CD4-positive, alpha-beta memory T cell (primary cell): ENCODE measurements around the gene HOXC4. TPM values are rescaled to one million over a fixed set of nuclear protein-coding genes. Genes with fewer than 3 reads are reported as not detected.
A peak's percentile ranks its signal among the peaks of the same experiment; 100 is the strongest.

Source experiments
- CTCF ChIA-PET: fragments of 350-600 bp; sonication (Branson Sonifier 250); formaldehyde crosslinking; loops from one replicate; lab custom pipeline; 2021; ENCODE audit warnings: inconsistent platforms; ENCODE audit not compliant: partially characterized antibody; lab: Charles Lee
- POLR2A ChIA-PET: fragments of 350-600 bp; sonication (Branson Sonifier 250); formaldehyde crosslinking; loops from one replicate; lab custom pipeline; 2021; ENCODE audit not compliant: partially characterized antibody; lab: Charles Lee
- DNase-seq, 5 donors: peaks; one replicate each; pipeline versions ENCODE4 v3.0.0 to v3.0.0-alpha.2; 2020 to 2022; ENCODE audit warnings: mixed read lengths in 1 of 5
- H3K27ac ChIP-seq: one replicate; pipeline ENCODE4 v1.7.0; 2013; ENCODE audit warnings: low read depth, low read length
- H3K27me3 ChIP-seq: 2 replicates; pipeline ENCODE4 v1.7.0; 2013; ENCODE audit warnings: mild to moderate bottlenecking, low read length, moderate library complexity; ENCODE audit not compliant: insufficient read depth
- H3K36me3 ChIP-seq: 2 replicates; pipeline ENCODE4 v1.7.0; 2013; ENCODE audit warnings: mild to moderate bottlenecking, low read length, moderate library complexity; ENCODE audit not compliant: insufficient read depth
- H3K4me1 ChIP-seq: 2 replicates; pipeline ENCODE4 v1.7.0; 2013; ENCODE audit warnings: mild to moderate bottlenecking, low read length, moderate library complexity; ENCODE audit not compliant: insufficient read depth
- H3K4me3 ChIP-seq, 2 donors: one replicate each; pipeline ENCODE4 v1.7.0; 2013; ENCODE audit warnings: low read length in 2 of 2, mild to moderate bottlenecking in 1 of 2
- H3K9me3 ChIP-seq, 2 donors: one replicate each; pipeline ENCODE4 v1.7.0; 2013; ENCODE audit warnings: low read length in 2 of 2, control low read depth in 1 of 2; ENCODE audit not compliant: control insufficient read depth in 1 of 2
- H3K27ac Mint-ChIP-seq, 7 donors: one replicate each; pipeline ENCODE4 v1.8.0; 2020 to 2021; ENCODE audit warnings: mixed read lengths in 7 of 7, mild to moderate bottlenecking in 6 of 7, inconsistent platforms in 3 of 7, moderate library complexity in 3 of 7
- H3K27me3 Mint-ChIP-seq, 2 donors: one replicate each; pipeline ENCODE4 v1.8.0; 2020 to 2021; ENCODE audit warnings: mixed read lengths in 2 of 2
- H3K36me3 Mint-ChIP-seq, 2 donors: one replicate each; pipeline ENCODE4 v1.8.0; 2020 to 2021; ENCODE audit warnings: mixed read lengths in 2 of 2, inconsistent platforms in 1 of 2, mild to moderate bottlenecking in 1 of 2
- H3K4me1 Mint-ChIP-seq, 4 donors: one replicate each; pipeline ENCODE4 v1.8.0; 2020 to 2021; ENCODE audit warnings: mixed read lengths in 4 of 4, mild to moderate bottlenecking in 1 of 4
- H3K4me3 Mint-ChIP-seq, 8 donors: one replicate each; pipeline ENCODE4 v1.8.0; 2020 to 2021; ENCODE audit warnings: mixed read lengths in 8 of 8, mild to moderate bottlenecking in 7 of 8, moderate library complexity in 6 of 8, inconsistent platforms in 3 of 8
- H3K9me3 Mint-ChIP-seq, 8 donors: one replicate each; pipeline ENCODE4 v1.8.0; 2020 to 2021; ENCODE audit warnings: mixed read lengths in 8 of 8, mild to moderate bottlenecking in 5 of 8, inconsistent platforms in 3 of 8, moderate library complexity in 1 of 8
- intact Hi-C: fragments of 100-400 bp; cut with micrococcal nuclease; formaldehyde crosslinking; loops from one replicate; pipeline ENCODE4 v1.15.1; 2023
- polyA plus RNA-seq, 2 donors: library from polyadenylated mRNA; unstranded; fragments of 300-500 nt; fragmentation: Illumina TruSeq; gene quantifications; one replicate each; pipeline ENCODE4 v1.2.3, GENCODE V29; 2021
- total RNA-seq, 2 experiments: library from RNA; stranded (reverse); gene quantifications; one replicate each; pipeline ENCODE4 v1.2.3, GENCODE V29; 2021

The HOXC4 gene
- total and polyA plus RNA-seq, 4 experiments from 2014 or later, result not detected

- Mint-ChIP-seq H3K4me1 (peaks cover 12 to 57% (median 32%) of the 10 kb centered on the region in 4 donors), H3K9me3 (peaks cover 0 to 3% (median 0%) of the 10 kb centered on the region in 8 donors), H3K27me3 (peaks cover 62 to 78% of the 10 kb centered on the region in 2 donors), H3K4me3 (peak overlapping the region in 2 of 8 donors; percentile 23 to 68), H3K36me3 (no peaks in the 10 kb centered on the region), H3K27ac (peak overlapping the region in 2 of 7 donors; percentile 39 to 62)
- Histone ChIP-seq H3K27ac (no peak overlapping the region), H3K36me3 (no peaks in the 10 kb centered on the region), H3K27me3 (peaks cover 81% of the 10 kb centered on the region), H3K4me1 (peaks cover 28% of the 10 kb centered on the region), H3K4me3 (no peak overlapping the region), H3K9me3 (no peaks in the 10 kb centered on the region)
- DNase-seq, result no peak
- intact Hi-C loops, result no loop called here
- ChIA-PET POLR2A (interaction anchor here (0.6 kb wide), 1 partner anchor 192 kb away, joined by 3 read pairs; no protein-coding TSS in a partner anchor), CTCF (interaction anchor here (0.7 to 1.3 kb wide), 2 partner anchors 196 to 301 kb away, joined by 3 read pairs; no protein-coding TSS in a partner anchor)
Observed at GRCh38 chr12:54010972-54011664, 42.5 kb upstream of the HOXC4 start.

GRCh38 chr12:54011665-54012532 lies 41.7 kb upstream of the HOXC4 start:
- Histone ChIP-seq H3K27ac (no peak overlapping the region), H3K9me3 (no peaks in the 10 kb centered on the region), H3K4me3 (no peak overlapping the region), H3K36me3 (no peaks in the 10 kb centered on the region), H3K4me1 (peaks cover 20% of the 10 kb centered on the region), H3K27me3 (peaks cover 76% of the 10 kb centered on the region)
- H3K27me3 Mint-ChIP-seq, result peaks cover 59 to 74% of the 10 kb centered on the region in 2 donors
- no peaks in the 10 kb centered on the region for H3K36me3 Mint-ChIP-seq
- ChIA-PET CTCF (interaction anchor here (0.7 to 1.6 kb wide), 3 partner anchors 180 to 301 kb away, joined by 3 to 6 read pairs (median 4); no protein-coding TSS in a partner anchor), POLR2A (no interaction called here)
- H3K4me3 Mint-ChIP-seq, result peak overlapping the region in 2 of 8 donors; percentile 23 to 43
- peaks cover 9 to 52% (median 27%) of the 10 kb centered on the region in 4 donors for H3K4me1 Mint-ChIP-seq
- intact Hi-C loops, result no loop called here
- H3K27ac Mint-ChIP-seq, result peak overlapping the region in 1 of 7 donors; percentile 39
- peaks cover 0 to 3% (median 0%) of the 10 kb centered on the region in 8 donors for H3K9me3 Mint-ChIP-seq
- no peak for DNase-seq

- peaks cover 0 to 1% of the 10 kb centered on the region in 2 donors for H3K36me3 Mint-ChIP-seq
- H3K4me3 Mint-ChIP-seq, result peak overlapping the region in 1 of 8 donors; percentile 47
- Histone ChIP-seq H3K36me3 (no peaks in the 10 kb centered on the region), H3K4me3 (no peak overlapping the region), H3K27me3 (peaks cover 70% of the 10 kb centered on the region), H3K9me3 (no peaks in the 10 kb centered on the region), H3K4me1 (peaks cover 25% of the 10 kb centered on the region), H3K27ac (no peak overlapping the region)
- peaks cover 58 to 72% of the 10 kb centered on the region in 2 donors for H3K27me3 Mint-ChIP-seq
- H3K9me3 Mint-ChIP-seq, result peaks cover 0 to 3% (median 0%) of the 10 kb centered on the region in 8 donors
- H3K4me1 Mint-ChIP-seq, result peaks cover 16 to 54% (median 32%) of the 10 kb centered on the region in 4 donors
- peak overlapping the region in 1 of 7 donors; percentile 51 for H3K27ac Mint-ChIP-seq
- CTCF ChIA-PET, result interaction anchor here (1.0 to 1.6 kb wide), 4 partner anchors 179 to 194 kb away, joined by 3 to 6 read pairs (median 5); no protein-coding TSS in a partner anchor
- POLR2A ChIA-PET, result no interaction called here
- no peak for DNase-seq
- intact Hi-C loops, result no loop called here
Observed at GRCh38 chr12:54012631-54013409, 40.8 kb upstream of the HOXC4 start.

- Histone ChIP-seq H3K4me1 (peaks cover 25% of the 10 kb centered on the region), H3K27me3 (peaks cover 66% of the 10 kb centered on the region), H3K4me3 (no peak overlapping the region), H3K9me3 (no peaks in the 10 kb centered on the region), H3K36me3 (no peaks in the 10 kb centered on the region), H3K27ac (no peak overlapping the region)
- ChIA-PET POLR2A (no interaction called here), CTCF (interaction anchor here (0.9 to 1.1 kb wide), 4 partner anchors 18 to 198 kb away, joined by 3 to 6 read pairs (median 4); no protein-coding TSS in a partner anchor)
- Mint-ChIP-seq H3K4me3 (peak overlapping the region in 5 of 8 donors; percentile 6 to 59 (median 38)), H3K27ac (peak overlapping the region in 1 of 7 donors; percentile 29), H3K4me1 (peaks cover 12 to 49% (median 26%) of the 10 kb centered on the region in 4 donors), H3K27me3 (peaks cover 52 to 66% of the 10 kb centered on the region in 2 donors), H3K36me3 (peaks cover 0 to 1% of the 10 kb centered on the region in 2 donors), H3K9me3 (peaks cover 0 to 3% (median 0%) of the 10 kb centered on the region in 8 donors)
- intact Hi-C loops, result no loop called here
- no peak for DNase-seq
Observed at GRCh38 chr12:54014377-54015017, 39.1 kb upstream of the HOXC4 start.

GRCh38 chr12:54015018-54015931 lies 38.4 kb upstream of the HOXC4 start:
- ChIA-PET CTCF (interaction anchor here (1.1 to 3.1 kb wide), 3 partner anchors 10 to 198 kb away, joined by 3 to 14 read pairs (median 4); no protein-coding TSS in a partner anchor), POLR2A (no interaction called here)
- intact Hi-C loops, result no loop called here
- Mint-ChIP-seq H3K4me3 (peak overlapping the region in 5 of 8 donors; percentile 6 to 59 (median 38)), H3K4me1 (peaks cover 10 to 42% (median 25%) of the 10 kb centered on the region in 4 donors), H3K36me3 (peaks cover 0 to 1% of the 10 kb centered on the region in 2 donors), H3K27me3 (peaks cover 50 to 67% of the 10 kb centered on the region in 2 donors), H3K27ac (peak overlapping the region in 1 of 7 donors; percentile 55), H3K9me3 (peaks cover 0 to 3% (median 0%) of the 10 kb centered on the region in 8 donors)
- DNase-seq, result no peak
- Histone ChIP-seq H3K4me1 (peaks cover 21% of the 10 kb centered on the region), H3K27ac (no peak overlapping the region), H3K27me3 (peaks cover 65% of the 10 kb centered on the region), H3K36me3 (no peaks in the 10 kb centered on the region), H3K9me3 (no peaks in the 10 kb centered on the region), H3K4me3 (no peak overlapping the region)
